Heart right ventricle (tissue), 16 donors: ENCODE data around the gene TNF. TPM values are rescaled to one million over a fixed set of nuclear protein-coding genes. Genes with fewer than 3 reads are reported as not detected.
A peak's percentile ranks its signal among the peaks of the same experiment; 100 is the strongest.
"Not testable (repeated sequence)": the region's sequence is repeated elsewhere in the genome, so short reads cannot be mapped to it uniquely, and the experiment has no call there.

ENCODE experiments used
- ATAC-seq, 8 donors: fragments of 200-7000 bp; cut with Tn5 transposase; one replicate each; pipeline ENCODE4 v1.9.1; 2020; ENCODE audit warnings: mild to moderate bottlenecking in 8 of 8, moderate library complexity in 8 of 8, moderate number of reproducible peaks in 1 of 8
- DNase-seq, 2 donors: peaks; one replicate each; pipeline ENCODE4 v3.0.0-alpha.2; 2020
- H3K27ac ChIP-seq, 10 donors: fragments of 200-600 bp; sonication (generic) in 2 of 10; one replicate each; pipeline versions ENCODE4 v1.5.0 to v1.8.0; 2020 to 2022; ENCODE audit warnings: mild to moderate bottlenecking in 3 of 10
- H3K27me3 ChIP-seq, 7 donors: fragments of 200-600 bp; one replicate each; pipeline ENCODE4 v1.8.0; 2021 to 2022; ENCODE audit warnings: mild to moderate bottlenecking in 2 of 7
- H3K36me3 ChIP-seq, 9 donors: fragments of 200-600 bp; sonication (generic) in 1 of 9; one replicate each; pipeline versions ENCODE4 v1.5.0 to v1.8.0; 2020 to 2022; ENCODE audit warnings: mild to moderate bottlenecking in 2 of 9
- H3K4me1 ChIP-seq, 9 donors: fragments of 200-600 bp; sonication (generic) in 1 of 9; one replicate each; pipeline versions ENCODE4 v1.5.0 to v1.8.0; 2020 to 2022; ENCODE audit warnings: mild to moderate bottlenecking in 4 of 9
- H3K4me3 ChIP-seq, 10 donors: fragments of 200-600 bp; sonication (generic) in 2 of 10; one replicate each; pipeline versions ENCODE4 v1.5.0 to v1.8.0; 2020 to 2022; ENCODE audit warnings: mild to moderate bottlenecking in 7 of 10, moderate library complexity in 2 of 10
- H3K9me3 ChIP-seq, 11 donors: fragments of 200-600 bp in 10 of 11; sonication (generic) in 2 of 11; one replicate each; pipeline versions ENCODE4 v1.5.0 to v1.8.0; 2013 to 2022; ENCODE audit warnings: mild to moderate bottlenecking in 2 of 11, control low read depth in 1 of 11, moderate library complexity in 1 of 11
- WGBS, 2 donors: extraction: QIAGEN DNeasy Blood & Tissue Kit; methylation state at CpG; one replicate each; pipeline ENCODE4 v1.1.7; 2013; ENCODE audit warnings: inconsistent platforms in 1 of 2; 5-methylcytosine and 5-hydroxymethylcytosine counted together
- intact Hi-C, 10 donors: fragments of 100-400 bp; cut with DNase I; formaldehyde crosslinking; loops; one replicate each; pipeline versions ENCODE4 v1.11.1 to v1.14.2; 2022
- polyA plus RNA-seq, 2 donors: library from polyadenylated mRNA; stranded (reverse); fragments of 200-250 nt; gene quantifications; one replicate each; pipeline ENCODE4 v1.2.3, GENCODE V29; 2013
- total RNA-seq, 10 donors: library from RNA; stranded (reverse); fragmentation: NEBNext Ultra II Directional in 3 of 10; extraction: Animal tissue kit (Norgen Biotek cat#: 25700) in 3 of 10; gene quantifications; one replicate each; pipeline versions ENCODE4 v1.2.1 to v1.2.4, GENCODE V29; 2021 to 2023
- TF ChIP-seq, protein P1 (sequence below), 9 donors: fragments of 200-600 bp; sonication (generic) in 2 of 9; IDR thresholded peaks; one replicate each; pipeline versions ENCODE4 v1.5.0 to v1.8.0; 2021 to 2022; ENCODE audit warnings: antibody characterized with exemption in 9 of 9, mild to moderate bottlenecking in 5 of 9, moderate library complexity in 1 of 9
- donor health status: Arrhythmogenic right ventricular cardiomyopathy.
- donor health status: ischemic (EF 13 %, LVEDD 7.1; RV severe dilation, severe dysfunction).
- donor health status: healthy with polysubstance abuse.
- donor health status: DM: no; HTN: yes; CAD: no.
- donor health status: DM: no; HTN: no; CAD: no.
- donor health status: ischemic (EF 25% LVEDD 6.9; RV normal size, moderate dysfunction).
- donor health status: ischemic (EF 25% LVEDD 5.7; RV mildly dilated, moderate dysfunction).
- donor health status: healthy.
- donor health status: DM: yes; HTN: yes; CAD: no.
- donor health status: Ischemic cardiomyopathy.
- donor health status: ischemic (EF 35%, LVEDD 5.7; RV mildly dilated, moderate dysfunction).
- donor health status: nonischemic (EF 11% LVEDD 7.7; RV severe dilation, severe dysfunction).
- donor health status: DM: yes; HTN: yes; CAD: no.
- donor health status: PGD.
- donor health status: ischemic (EF 29% LVEDD 5.4; RV normal size, mild dysfunction).
- donor health status: nonischemic (EF 23%, LVEDD 6.1; RV moderate dilation, normal function).

The TNF gene
- total and polyA plus RNA-seq, 12 donors, result 0.16 to 3.0 (median 0.60) TPM; not detected in 1

DNA sequence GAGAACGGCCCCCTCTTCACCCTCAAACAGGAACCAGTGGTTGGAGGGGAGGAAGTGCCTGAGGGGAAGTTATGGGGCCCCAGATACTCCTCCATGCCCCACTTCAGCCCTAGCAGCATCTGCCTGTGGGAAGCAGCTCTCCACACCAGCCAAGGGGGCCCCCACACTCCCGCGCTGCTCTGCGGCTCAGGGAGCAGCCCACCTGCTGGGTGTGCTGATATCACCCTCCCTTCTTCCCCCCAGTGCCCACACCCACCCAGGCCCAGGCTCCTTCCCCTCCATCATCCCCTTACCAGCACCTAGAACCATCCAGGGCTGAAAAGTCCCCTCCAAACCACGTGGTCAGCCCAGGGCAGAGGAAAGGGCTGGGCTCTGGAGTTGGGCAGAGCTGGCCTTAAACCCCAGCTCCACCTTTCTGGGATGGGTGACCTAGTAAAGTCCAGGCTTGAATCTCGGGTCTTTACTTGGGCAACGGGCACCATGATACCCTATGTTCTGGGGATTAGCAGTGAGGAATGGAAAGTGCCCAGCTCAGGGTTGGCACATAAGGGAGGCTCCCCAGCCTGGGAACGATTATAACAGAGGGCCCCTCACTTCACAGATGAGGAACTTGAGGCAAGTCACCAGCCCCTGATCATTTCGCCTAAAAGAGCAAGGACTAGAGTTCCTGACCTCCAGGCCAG, 11.4 kb downstream of the TNF start:
- Histone ChIP-seq H3K27me3 (peaks cover 0 to 9% (median 0%) of the 10 kb centered on the region in 7 donors), H3K4me3 (peak overlapping the region in 3 of 10 donors; percentile 11 to 51 (median 20)), H3K9me3 (no peaks in the 10 kb centered on the region), H3K4me1 (peaks cover 0 to 70% (median 11%) of the 10 kb centered on the region in 9 donors), H3K36me3 (peaks cover 0 to 8% (median 0%) of the 10 kb centered on the region in 9 donors), H3K27ac (peak overlapping the region in 5 of 10 donors; percentile 22 to 94 (median 44))
- 63% methylated on average over 9 of the region's 9 CpGs for WGBS, 2 donors
- DNase-seq, result no peak
- intact Hi-C loops, result no loop called here
- TF ChIP-seq, protein P1, sequence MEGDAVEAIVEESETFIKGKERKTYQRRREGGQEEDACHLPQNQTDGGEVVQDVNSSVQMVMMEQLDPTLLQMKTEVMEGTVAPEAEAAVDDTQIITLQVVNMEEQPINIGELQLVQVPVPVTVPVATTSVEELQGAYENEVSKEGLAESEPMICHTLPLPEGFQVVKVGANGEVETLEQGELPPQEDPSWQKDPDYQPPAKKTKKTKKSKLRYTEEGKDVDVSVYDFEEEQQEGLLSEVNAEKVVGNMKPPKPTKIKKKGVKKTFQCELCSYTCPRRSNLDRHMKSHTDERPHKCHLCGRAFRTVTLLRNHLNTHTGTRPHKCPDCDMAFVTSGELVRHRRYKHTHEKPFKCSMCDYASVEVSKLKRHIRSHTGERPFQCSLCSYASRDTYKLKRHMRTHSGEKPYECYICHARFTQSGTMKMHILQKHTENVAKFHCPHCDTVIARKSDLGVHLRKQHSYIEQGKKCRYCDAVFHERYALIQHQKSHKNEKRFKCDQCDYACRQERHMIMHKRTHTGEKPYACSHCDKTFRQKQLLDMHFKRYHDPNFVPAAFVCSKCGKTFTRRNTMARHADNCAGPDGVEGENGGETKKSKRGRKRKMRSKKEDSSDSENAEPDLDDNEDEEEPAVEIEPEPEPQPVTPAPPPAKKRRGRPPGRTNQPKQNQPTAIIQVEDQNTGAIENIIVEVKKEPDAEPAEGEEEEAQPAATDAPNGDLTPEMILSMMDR (IDR thresholded peaks at IDR 0.05), result no peak
- peak; percentile 47 to 74 (median 56) for ATAC-seq

DNA sequence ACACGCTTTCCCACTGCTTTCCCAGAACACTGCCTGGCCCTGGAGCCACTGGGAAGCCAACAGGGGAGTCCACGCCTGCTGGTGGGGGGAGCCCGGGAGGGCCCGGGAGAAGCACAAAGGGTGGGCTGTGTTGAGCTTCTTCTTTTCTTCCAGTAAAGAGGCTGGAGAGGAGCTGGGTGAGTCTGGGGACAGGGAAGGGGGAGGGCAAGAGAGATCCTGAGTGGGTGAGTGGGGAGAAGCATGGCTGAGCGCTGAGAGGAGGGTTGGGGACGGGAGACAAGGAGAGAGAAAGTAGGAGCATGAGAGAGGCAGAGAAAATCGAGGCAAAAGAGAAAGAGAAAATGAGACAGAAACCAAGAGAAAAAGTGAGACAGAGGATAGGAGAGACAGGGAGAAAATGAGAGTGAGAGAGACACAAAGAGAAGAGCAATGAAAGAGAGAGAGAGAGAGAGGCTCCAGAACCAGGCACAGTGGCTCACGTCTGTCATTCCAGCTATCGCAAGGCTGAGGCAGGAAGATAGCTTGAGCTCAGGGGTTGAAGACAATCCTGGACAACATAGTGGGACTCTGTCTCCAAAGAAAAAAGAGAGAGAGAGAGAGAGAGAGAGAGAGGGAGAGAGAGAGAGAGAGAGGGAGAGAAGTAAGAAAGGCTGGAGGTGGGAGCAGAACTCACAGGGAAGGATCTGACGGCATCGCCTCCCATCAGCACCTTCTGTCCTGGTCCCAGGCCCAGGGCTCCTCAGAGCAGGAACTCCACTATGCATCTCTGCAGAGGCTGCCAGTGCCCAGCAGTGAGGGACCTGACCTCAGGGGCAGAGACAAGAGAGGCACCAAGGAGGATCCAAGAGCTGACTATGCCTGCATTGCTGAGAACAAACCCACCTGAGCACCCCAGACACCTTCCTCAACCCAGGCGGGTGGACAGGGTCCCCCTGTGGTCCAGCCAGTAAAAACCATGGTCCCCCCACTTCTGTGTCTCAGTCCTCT, 12.7 kb downstream of the TNF start:
- peaks cover 0 to 57% (median 3%) of the 10 kb centered on the region in 9 donors for H3K4me1 ChIP-seq

DNA sequence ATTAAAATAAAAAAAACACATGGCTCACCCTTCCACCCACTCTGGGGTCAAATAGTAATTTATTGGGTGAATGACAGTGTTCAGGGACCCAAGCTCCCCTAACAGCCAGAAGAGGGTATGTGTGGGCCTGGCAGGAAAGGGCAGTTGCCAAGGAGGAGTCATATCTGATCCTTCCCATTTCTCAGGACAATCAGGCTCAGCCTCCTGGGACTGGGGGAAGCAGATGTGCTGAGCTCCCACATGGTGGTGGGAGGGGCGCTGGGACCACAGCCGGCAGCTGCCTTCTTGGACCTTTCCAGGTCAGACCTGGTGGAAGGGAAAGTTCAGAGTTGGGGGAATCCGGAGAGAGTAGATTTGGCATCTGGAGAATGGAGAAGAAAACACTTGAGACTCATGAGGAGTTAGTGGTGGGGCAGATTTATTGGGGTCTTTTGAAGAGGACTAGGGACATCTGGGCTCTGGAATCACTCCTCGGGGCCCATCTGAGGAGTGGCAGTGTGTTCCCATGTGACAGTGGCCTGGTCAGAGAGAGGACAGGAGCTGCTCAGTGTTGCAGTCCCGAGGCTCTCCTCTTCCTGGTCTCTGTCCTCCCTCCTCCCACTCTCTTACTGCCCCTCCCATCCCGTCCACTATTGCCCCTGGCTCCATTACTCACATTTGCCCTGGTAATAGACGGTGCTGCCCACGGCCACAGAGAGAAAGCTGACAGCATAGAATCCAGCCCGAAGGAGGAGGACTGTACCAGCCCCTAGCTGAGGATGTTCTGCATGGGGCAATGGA, 13.7 kb downstream of the TNF start:
- ATAC-seq, result peak in 1 of 8 donors; percentile 12
- Histone ChIP-seq H3K9me3 (no peaks in the 10 kb centered on the region), H3K4me3 (no peak overlapping the region), H3K27ac (peak overlapping the region in 1 of 10 donors; percentile 94), H3K4me1 (peaks cover 0 to 55% (median 3%) of the 10 kb centered on the region in 9 donors), H3K27me3 (peaks cover 0 to 9% (median 0%) of the 10 kb centered on the region in 7 donors), H3K36me3 (peaks cover 0 to 8% (median 0%) of the 10 kb centered on the region in 9 donors)
- TF ChIP-seq, protein P1 (IDR thresholded peaks at IDR 0.05), result no peak
- intact Hi-C loops, result no loop called here
- no peak for DNase-seq
- 40 to 52% methylated on average over 9 of the region's 9 CpGs for WGBS, 2 donors

More for the DNA sequence above, 12.7 kb downstream of the TNF start:
- Histone ChIP-seq H3K27ac (peak overlapping the region in 3 of 10 donors; percentile 44 to 94 (median 67)), H3K4me3 (peak overlapping the region in 4 of 10 donors; percentile 0 to 51 (median 6)), H3K9me3 (no peaks in the 10 kb centered on the region), H3K36me3 (peaks cover 0 to 8% (median 0%) of the 10 kb centered on the region in 9 donors), H3K27me3 (peaks cover 0 to 9% (median 0%) of the 10 kb centered on the region in 7 donors)
- 70 to 73% methylated on average over 12 of the region's 12 CpGs for WGBS, 2 donors
- intact Hi-C loops, result no loop called here
- TF ChIP-seq, protein P1 (IDR thresholded peaks at IDR 0.05), result no peak
- ATAC-seq (no peak), DNase-seq (no peak)

DNA sequence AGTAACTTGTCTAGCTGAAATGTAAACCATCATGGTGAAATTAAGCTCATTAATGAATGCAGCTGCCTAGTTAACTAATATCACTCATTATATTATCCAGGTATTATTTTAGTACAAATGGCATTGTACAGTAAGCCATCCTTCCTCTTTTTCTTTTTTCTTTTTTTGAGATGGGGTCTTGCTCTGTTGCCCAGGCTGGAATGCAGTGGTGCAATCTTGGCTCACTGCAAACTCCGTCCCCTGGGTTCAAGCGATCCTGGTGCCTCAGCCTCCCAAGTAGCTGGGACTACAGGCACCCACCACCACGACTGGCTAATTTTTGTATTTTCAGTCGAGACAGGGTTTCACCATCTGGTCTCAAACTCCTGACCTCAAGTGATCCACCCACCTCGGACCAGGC, 15.3 kb downstream of the TNF start:
- H3K9me3 ChIP-seq, ATAC-seq, H3K4me3 ChIP-seq, intact Hi-C loops, H3K27me3 ChIP-seq, H3K36me3 ChIP-seq, DNase-seq, H3K27ac ChIP-seq: not testable (repeated sequence)
- 82 to 92% methylated on average over 5 of the region's 5 CpGs for WGBS, 2 donors
- peaks cover 0 to 39% (median 3%) of the 10 kb centered on the region in 9 donors for H3K4me1 ChIP-seq
